ENCODE results near the gene LIG3. TPM values are rescaled to one million over a fixed set of nuclear protein-coding genes. Genes with fewer than 3 reads are reported as not detected.

The LIG3 gene
- total and polyA plus RNA-seq, 12 donors = 6.2 to 38.4 (median 26.6) TPM

GRCh38 chr17:34980681-34981537, 597 bp downstream of the LIG3 start:
- H3K4me3 ChIP-seq = peak overlapping the region in 3 of 4 donors; percentile 76 to 86 (median 81)

GRCh38 chr17:34981538-34982241, 1.4 kb downstream of the LIG3 start:
- Histone ChIP-seq H3K36me3 (replicated peaks in 1 of 2) (no peaks in the 10 kb centered on the region), H3K27ac (peak overlapping the region in 4 of 5 donors; percentile 97 to 99 (median 99)), H3K27me3 (no peaks in the 10 kb centered on the region), H3K9me3 (replicated peaks in 1 of 3) (no peaks in the 10 kb centered on the region), H3K4me3 (peak overlapping the region in 2 of 4 donors; percentile 76 to 86), H3K4me1 (replicated peaks in 1 of 2) (peaks cover 18% of the 10 kb centered on the region in 2 donors)
- 6 to 11% (median 7%) methylated on average over 8 of the region's 8 CpGs for WGBS, 4 donors
- TF ChIP-seq, protein P1, sequence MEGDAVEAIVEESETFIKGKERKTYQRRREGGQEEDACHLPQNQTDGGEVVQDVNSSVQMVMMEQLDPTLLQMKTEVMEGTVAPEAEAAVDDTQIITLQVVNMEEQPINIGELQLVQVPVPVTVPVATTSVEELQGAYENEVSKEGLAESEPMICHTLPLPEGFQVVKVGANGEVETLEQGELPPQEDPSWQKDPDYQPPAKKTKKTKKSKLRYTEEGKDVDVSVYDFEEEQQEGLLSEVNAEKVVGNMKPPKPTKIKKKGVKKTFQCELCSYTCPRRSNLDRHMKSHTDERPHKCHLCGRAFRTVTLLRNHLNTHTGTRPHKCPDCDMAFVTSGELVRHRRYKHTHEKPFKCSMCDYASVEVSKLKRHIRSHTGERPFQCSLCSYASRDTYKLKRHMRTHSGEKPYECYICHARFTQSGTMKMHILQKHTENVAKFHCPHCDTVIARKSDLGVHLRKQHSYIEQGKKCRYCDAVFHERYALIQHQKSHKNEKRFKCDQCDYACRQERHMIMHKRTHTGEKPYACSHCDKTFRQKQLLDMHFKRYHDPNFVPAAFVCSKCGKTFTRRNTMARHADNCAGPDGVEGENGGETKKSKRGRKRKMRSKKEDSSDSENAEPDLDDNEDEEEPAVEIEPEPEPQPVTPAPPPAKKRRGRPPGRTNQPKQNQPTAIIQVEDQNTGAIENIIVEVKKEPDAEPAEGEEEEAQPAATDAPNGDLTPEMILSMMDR (IDR thresholded peaks at IDR 0.05) = no peak
- peak in 1 of 2 donors; percentile 6 for TF ChIP-seq POLR2A (IDR thresholded peaks at IDR 0.05)
- intact Hi-C loops (cut with DNase I) = loop anchor here in 1 of 2 donors (10.0 kb wide), 1 partner anchor 83 kb away; the partner anchor contains the start of gene RFFL
- DNase-seq = no peak

More at GRCh38 chr17:34980681-34981537, 597 bp downstream of the LIG3 start:
- H3K4me1 ChIP-seq (replicated peaks in 1 of 2) = peaks cover 18% of the 10 kb centered on the region in 2 donors
- no peaks in the 10 kb centered on the region for H3K36me3 ChIP-seq (replicated peaks in 1 of 2)
- no peaks in the 10 kb centered on the region for H3K9me3 ChIP-seq (replicated peaks in 1 of 3)
- peak in 1 of 2 donors; percentile 60 for TF ChIP-seq POLR2A (IDR thresholded peaks at IDR 0.05)
- TF ChIP-seq, protein P1 (IDR thresholded peaks at IDR 0.05) = peak in 5 of 6 experiments; percentile 37 to 65 (median 48)
- intact Hi-C loops (cut with DNase I) = loop anchor here in 1 of 2 donors (10.0 kb wide), 1 partner anchor 84 kb away; the partner anchor contains the start of gene RFFL
- peak overlapping the region; percentile 86 to 99 (median 99) for H3K27ac ChIP-seq
- no peaks in the 10 kb centered on the region for H3K27me3 ChIP-seq
- DNase-seq = peak; percentile 72 to 87 (median 78)
- 1 to 4% (median 1%) methylated on average over 5 to 69 of the region's 69 CpGs for WGBS, 4 donors

DNA sequence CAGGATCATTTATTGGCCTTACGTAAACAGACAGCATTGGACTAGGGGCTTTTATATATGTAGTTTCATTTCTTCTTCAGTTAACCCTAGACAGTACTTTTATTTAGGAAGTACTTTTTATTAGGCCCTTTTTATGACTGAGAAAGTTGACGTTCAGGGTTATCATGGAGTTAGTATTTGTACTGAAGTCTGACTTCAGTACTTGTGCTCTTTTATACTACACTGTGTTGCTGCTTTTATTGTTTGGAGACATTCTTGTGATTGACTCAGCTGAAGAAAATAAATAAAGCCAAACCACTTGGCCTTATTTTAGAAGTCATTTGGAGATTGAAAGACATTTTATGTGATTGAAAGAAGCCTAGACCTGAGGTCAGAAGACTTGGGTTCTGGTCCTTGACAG, 6.9 kb downstream of the LIG3 start:
- intact Hi-C loops (cut with DNase I) = loop anchor here in 1 of 2 donors (10.0 kb wide), 1 partner anchor 78 kb away; the partner anchor contains the start of gene RFFL
- Histone ChIP-seq H3K4me1 (replicated peaks in 1 of 2) (peaks cover 1% of the 10 kb centered on the region in 2 donors), H3K27ac (no peak overlapping the region), H3K9me3 (replicated peaks in 1 of 3) (no peaks in the 10 kb centered on the region), H3K27me3 (no peaks in the 10 kb centered on the region), H3K36me3 (replicated peaks in 1 of 2) (peaks cover 0 to 34% of the 10 kb centered on the region in 2 donors), H3K4me3 (no peak overlapping the region)
- no peak for DNase-seq
- WGBS, 4 donors = 87 to 93% (median 90%) methylated on average over 2 of the region's 2 CpGs
- TF ChIP-seq, protein P1 (IDR thresholded peaks at IDR 0.05) = no peak
- TF ChIP-seq POLR2A (IDR thresholded peaks at IDR 0.05) = no peak

- Histone ChIP-seq H3K27ac (no peak overlapping the region), H3K9me3 (replicated peaks in 1 of 3) (no peaks in the 10 kb centered on the region), H3K36me3 (replicated peaks in 1 of 2) (peaks cover 0 to 47% of the 10 kb centered on the region in 2 donors), H3K27me3 (no peaks in the 10 kb centered on the region), H3K4me1 (replicated peaks in 1 of 2) (no peaks in the 10 kb centered on the region), H3K4me3 (no peak overlapping the region)
- intact Hi-C loops (cut with DNase I) = loop anchor here in 1 of 2 donors (10.0 kb wide), 1 partner anchor 76 kb away; the partner anchor contains the start of gene RFFL
- no peak for DNase-seq
- TF ChIP-seq, protein P1 (IDR thresholded peaks at IDR 0.05) = no peak
- no peak for TF ChIP-seq POLR2A (IDR thresholded peaks at IDR 0.05)
- 79 to 97% (median 94%) methylated on average over 2 of the region's 2 CpGs for WGBS, 4 donors
Observed at GRCh38 chr17:34988644-34989043, 8.3 kb downstream of the LIG3 start.

Measured in adrenal gland (tissue), 12 donors.